Chondrocyte (in vitro differentiated cells): ENCODE data around the gene FILIP1L. TPM values are rescaled to one million over a fixed set of nuclear protein-coding genes. Genes with fewer than 3 reads are reported as not detected.

ENCODE experiments used
- DNase-seq: peaks from one replicate; pipeline ENCODE4 v3.0.0; 2021; ENCODE audit warnings: mixed read lengths, low spot score
- H3K27ac Mint-ChIP-seq: one replicate; pipeline ENCODE4 v1.8.0; 2021; ENCODE audit warnings: mild to moderate bottlenecking, moderate library complexity, mixed read lengths; ENCODE audit not compliant: unreplicated experiment
- H3K27me3 Mint-ChIP-seq: 2 replicates; pipeline ENCODE4 v1.8.0; 2021; ENCODE audit warnings: low read depth, mixed read lengths
- H3K36me3 Mint-ChIP-seq: 2 replicates; pipeline ENCODE4 v1.8.0; 2021; ENCODE audit warnings: low read depth, mixed read lengths
- H3K4me1 Mint-ChIP-seq: 2 replicates; pipeline ENCODE4 v1.8.0; 2021; ENCODE audit warnings: low read depth, mild to moderate bottlenecking, mixed read lengths
- H3K4me3 Mint-ChIP-seq: one replicate; pipeline ENCODE4 v1.8.0; 2021; ENCODE audit warnings: mild to moderate bottlenecking, moderate library complexity, mixed read lengths; ENCODE audit not compliant: unreplicated experiment
- H3K9me3 Mint-ChIP-seq: 2 replicates; pipeline ENCODE4 v1.8.0; 2021; ENCODE audit warnings: low read depth, mixed read lengths
- total RNA-seq: library from RNA; stranded (reverse); gene quantifications from 3 replicates; pipeline ENCODE4 v1.2.1, GENCODE V29; 2021
- TF ChIP-seq, protein P1 (sequence below): fragments of 200-600 bp; sonication (generic); IDR thresholded peaks from 2 replicates; pipeline ENCODE4 v1.5.0; 2021; ENCODE audit warnings: antibody characterized with exemption, mild to moderate bottlenecking, moderate library complexity

FILIP1L gene
- total RNA-seq, 1 donor from 2014 or later, result 122 TPM

DNA sequence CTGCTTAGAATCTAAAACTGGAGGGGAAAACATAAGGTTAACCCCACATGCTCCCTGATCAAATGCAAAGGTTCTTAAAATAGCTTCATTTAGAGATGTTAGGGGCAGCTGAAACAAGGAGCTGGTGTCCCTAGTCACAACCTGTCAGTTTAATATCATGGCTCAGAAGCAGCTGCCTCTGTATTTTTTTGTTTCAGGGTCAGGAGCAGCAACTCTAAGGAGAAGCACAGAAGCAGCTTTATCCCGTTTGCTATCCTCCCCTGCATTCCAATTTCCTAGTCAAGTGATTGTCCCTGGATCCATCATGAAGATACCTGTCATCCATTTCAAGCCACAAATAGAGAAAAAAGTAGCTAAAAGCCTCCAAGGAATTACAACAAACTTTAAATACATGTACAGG lies 4.1 kb downstream of the FILIP1L start:
- H3K27ac Mint-ChIP-seq, result peak overlapping the region; percentile 86
- H3K9me3 Mint-ChIP-seq, result no peaks in the 10 kb centered on the region
- peaks cover 63% of the 10 kb centered on the region for H3K4me1 Mint-ChIP-seq
- H3K27me3 Mint-ChIP-seq, result no peaks in the 10 kb centered on the region
- no peaks in the 10 kb centered on the region for H3K36me3 Mint-ChIP-seq
- peak overlapping the region; percentile 46 for H3K4me3 Mint-ChIP-seq
- DNase-seq, result no peak
- TF ChIP-seq, protein P1, sequence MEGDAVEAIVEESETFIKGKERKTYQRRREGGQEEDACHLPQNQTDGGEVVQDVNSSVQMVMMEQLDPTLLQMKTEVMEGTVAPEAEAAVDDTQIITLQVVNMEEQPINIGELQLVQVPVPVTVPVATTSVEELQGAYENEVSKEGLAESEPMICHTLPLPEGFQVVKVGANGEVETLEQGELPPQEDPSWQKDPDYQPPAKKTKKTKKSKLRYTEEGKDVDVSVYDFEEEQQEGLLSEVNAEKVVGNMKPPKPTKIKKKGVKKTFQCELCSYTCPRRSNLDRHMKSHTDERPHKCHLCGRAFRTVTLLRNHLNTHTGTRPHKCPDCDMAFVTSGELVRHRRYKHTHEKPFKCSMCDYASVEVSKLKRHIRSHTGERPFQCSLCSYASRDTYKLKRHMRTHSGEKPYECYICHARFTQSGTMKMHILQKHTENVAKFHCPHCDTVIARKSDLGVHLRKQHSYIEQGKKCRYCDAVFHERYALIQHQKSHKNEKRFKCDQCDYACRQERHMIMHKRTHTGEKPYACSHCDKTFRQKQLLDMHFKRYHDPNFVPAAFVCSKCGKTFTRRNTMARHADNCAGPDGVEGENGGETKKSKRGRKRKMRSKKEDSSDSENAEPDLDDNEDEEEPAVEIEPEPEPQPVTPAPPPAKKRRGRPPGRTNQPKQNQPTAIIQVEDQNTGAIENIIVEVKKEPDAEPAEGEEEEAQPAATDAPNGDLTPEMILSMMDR, result no peak

- DNase-seq, result no peak
- Mint-ChIP-seq H3K9me3 (no peaks in the 10 kb centered on the region), H3K36me3 (no peaks in the 10 kb centered on the region), H3K27me3 (no peaks in the 10 kb centered on the region), H3K4me3 (no peak overlapping the region), H3K4me1 (peaks cover 68% of the 10 kb centered on the region), H3K27ac (no peak overlapping the region)
- TF ChIP-seq, protein P1, result no peak
Observed at GRCh38 chr3:100108464-100109079, 5.7 kb downstream of the FILIP1L start.

GRCh38 chr3:100107221-100107814 lies 7.0 kb downstream of the FILIP1L start:
- H3K4me3 Mint-ChIP-seq, result no peak overlapping the region
- no peaks in the 10 kb centered on the region for H3K36me3 Mint-ChIP-seq
- no peaks in the 10 kb centered on the region for H3K27me3 Mint-ChIP-seq
- no peak for DNase-seq
- TF ChIP-seq, protein P1, result no peak
- peak overlapping the region; percentile 78 for H3K27ac Mint-ChIP-seq
- no peaks in the 10 kb centered on the region for H3K9me3 Mint-ChIP-seq
- H3K4me1 Mint-ChIP-seq, result peaks cover 79% of the 10 kb centered on the region

- Mint-ChIP-seq H3K27me3 (no peaks in the 10 kb centered on the region), H3K4me1 (peaks cover 79% of the 10 kb centered on the region), H3K36me3 (no peaks in the 10 kb centered on the region), H3K27ac (peak overlapping the region; percentile 94), H3K9me3 (no peaks in the 10 kb centered on the region), H3K4me3 (no peak overlapping the region)
- no peak for DNase-seq
- TF ChIP-seq, protein P1, result no peak
Observed at GRCh38 chr3:100106531-100107141, 7.7 kb downstream of the FILIP1L start.

GRCh38 chr3:100106094-100106493 lies 8.2 kb downstream of the FILIP1L start:
- H3K27ac Mint-ChIP-seq, result peak overlapping the region; percentile 94
- TF ChIP-seq, protein P1, result no peak
- H3K4me3 Mint-ChIP-seq, result no peak overlapping the region
- peaks cover 2% of the 10 kb centered on the region for H3K9me3 Mint-ChIP-seq
- DNase-seq, result no peak
- H3K36me3 Mint-ChIP-seq, result peaks cover 1% of the 10 kb centered on the region
- H3K27me3 Mint-ChIP-seq, result no peaks in the 10 kb centered on the region
- H3K4me1 Mint-ChIP-seq, result peaks cover 81% of the 10 kb centered on the region
